OCI-M2 (cell line): ENCODE results near the gene EPN3.

Source experiments
- DNase-seq: peaks from one replicate; lab custom pipeline; 2025; ENCODE audit not compliant: unreplicated experiment; lab: John Stamatoyannopoulos, UW

Gene EPN3

DNA sequence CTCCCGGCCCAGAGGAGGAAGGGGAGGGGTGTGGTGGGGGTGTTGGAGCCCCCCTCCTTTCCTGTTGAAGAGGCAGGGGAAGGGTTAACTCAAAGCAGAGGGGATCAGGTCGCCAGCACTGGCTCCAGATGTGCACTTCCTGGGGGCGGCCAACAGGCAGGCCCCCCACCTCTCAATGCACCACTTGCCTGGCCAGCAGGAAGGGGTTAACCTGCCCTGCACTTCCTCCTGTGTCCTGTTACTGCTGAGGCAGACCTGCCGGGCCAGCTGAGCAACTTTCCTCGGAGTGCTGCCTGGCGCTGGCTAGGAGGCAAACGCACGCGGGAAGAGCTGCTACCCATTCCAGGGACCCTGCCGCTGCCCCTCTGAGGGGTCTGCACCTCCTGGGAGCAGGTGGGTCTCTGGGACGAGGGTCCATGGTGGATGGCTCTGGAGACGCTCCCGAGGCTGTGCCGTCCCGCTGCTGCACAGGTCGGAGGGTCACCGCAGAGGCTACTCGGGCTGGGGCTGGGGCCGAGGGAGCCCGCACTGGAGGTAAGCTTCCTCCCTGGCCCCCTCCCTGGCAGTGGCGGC is at the start of gene EPN3:
EPN3 (plus strand) TSS at position 284 of the 573 bp plus-strand sequence. CDS start 3,822 bp downstream, outside the sequence.
- no peak for DNase-seq

DNA sequence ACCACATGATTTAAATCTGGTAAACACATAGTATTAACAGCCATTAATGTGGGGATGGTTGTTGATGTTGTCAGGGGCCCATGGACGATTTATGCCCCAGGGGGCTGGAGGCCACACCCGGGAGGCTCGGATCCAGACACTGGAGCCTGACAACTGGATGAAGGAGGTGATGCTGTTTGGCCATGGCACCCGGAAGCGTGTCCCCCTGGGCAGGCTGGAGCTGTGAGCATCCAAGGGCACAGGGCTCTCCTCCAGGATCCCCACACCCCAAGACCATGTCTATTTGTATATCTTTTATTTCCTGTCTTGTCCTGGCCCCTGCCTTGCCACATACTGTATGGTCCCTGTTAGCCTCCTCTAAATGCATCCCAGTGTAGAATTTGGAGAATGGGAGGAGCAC is 49.3 kb upstream of the EPN3 start:
- DNase-seq, result no peak

DNA sequence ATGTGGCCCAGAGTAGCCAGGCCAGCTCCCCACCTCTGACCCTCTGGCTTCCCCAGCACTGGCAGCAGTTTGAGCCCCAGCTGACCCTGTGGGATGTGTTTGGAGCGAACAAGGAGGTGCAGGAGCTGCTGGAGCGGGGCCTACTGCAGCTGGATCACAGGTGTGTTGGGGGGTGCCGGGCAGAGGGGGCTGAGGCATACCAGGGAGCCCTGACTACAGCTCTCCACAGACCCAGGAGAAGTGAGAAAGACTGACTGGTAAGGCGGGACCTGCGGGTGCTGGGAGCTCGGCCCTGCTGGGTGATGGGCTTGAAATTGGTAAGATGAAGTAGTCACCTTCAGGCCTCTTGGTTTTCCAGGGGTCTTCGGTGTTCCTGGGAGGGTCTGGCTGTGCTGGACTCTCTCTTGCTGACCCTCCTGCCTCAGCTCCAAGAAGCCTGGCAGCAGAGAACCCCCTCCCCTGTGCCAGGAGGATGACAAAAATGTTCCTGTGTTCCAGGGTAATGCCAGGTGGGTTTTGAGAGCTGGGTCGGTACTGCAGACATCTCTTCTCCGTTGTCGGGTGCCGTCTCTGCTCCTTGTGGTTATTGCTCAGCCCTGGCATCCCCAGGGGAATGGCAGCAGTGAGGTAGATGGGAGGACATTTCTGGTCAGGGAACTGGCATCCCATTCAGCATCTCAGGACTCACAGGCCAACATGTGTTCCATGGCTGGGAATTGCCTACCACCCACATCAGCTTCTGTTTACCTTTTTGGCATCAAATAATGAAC is 48.0 kb upstream of the EPN3 start:
- DNase-seq, result no peak

DNA sequence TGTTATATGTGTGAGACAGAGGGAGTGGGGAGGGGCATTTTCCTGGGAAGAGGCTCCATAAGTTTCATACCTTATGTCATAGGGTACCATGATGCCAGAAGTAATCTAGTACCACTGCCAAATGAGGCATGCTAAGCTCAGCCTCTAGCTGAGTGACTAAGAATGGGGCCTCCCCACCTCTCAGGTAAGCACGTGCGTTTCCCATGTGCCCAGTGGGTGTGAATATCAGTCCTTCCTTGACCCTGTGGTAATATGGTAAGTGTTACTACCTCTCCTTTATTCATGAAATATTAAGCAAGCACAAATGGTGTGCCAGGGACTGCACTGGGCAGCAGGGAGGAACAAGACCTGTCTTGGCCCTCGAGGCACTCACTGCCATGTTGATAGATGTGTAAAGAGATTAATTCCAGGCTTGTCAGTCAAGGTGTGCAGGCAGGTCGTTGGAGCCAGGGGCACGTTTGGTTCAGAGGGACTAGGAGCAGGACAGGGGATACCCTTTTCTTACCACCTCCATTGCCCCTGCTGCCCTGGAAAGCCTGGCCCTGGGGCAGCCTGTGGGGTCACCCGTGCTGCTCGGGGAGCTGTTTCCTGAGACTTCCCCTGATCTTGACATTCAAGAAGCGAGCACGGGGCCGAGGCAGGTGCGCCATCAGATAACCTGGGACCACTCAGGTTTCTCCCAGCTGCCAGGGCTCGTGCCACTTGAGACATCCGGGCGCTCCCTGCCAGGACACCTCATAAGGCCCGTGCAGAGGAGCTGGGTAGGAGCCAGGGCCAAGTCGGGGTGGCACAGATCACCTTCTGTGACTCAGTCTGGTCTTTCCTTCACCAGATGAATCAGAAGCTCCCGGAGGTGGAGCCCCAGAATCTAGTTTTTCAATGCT is 45.1 kb upstream of the EPN3 start:
- no peak for DNase-seq

DNA sequence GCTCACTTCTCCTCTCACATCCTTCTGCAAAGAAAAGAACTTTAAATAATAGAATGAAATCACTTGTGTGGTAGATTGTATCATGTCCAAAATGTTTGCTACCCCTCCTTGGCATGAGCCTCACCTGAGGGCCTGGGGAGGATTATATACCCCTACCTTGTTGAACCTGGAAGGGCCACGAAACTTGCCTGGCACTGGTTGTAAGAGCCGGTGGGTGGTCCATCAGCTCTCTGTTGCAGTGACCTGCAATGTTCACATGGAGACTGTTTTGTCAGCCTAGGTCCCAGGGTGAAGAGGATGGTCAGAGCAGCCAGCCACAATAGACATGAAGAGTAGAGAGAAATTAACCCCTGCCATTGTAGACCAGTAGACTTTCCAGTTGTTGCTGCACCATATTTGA is 43.7 kb upstream of the EPN3 start:
- DNase-seq, result no peak

DNA sequence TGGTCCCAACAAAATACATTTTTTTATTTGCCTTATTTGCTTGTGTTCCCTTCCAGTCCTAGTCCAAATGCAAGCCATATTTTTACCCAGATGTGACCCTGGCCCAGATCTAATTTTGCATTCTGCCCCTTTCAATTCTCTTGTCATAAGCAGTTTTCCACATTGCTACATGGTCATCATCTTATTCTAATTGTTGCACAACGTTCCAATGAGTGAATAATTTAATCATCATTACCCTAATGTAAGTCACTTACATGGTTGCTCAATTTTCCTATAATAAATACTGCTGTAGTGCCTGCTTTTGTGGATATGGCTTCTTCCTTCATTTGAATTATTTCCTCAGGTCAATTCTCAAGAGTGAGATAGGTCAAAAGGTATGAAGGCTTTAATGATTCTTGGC is 41.0 kb upstream of the EPN3 start:
- no peak for DNase-seq

DNA sequence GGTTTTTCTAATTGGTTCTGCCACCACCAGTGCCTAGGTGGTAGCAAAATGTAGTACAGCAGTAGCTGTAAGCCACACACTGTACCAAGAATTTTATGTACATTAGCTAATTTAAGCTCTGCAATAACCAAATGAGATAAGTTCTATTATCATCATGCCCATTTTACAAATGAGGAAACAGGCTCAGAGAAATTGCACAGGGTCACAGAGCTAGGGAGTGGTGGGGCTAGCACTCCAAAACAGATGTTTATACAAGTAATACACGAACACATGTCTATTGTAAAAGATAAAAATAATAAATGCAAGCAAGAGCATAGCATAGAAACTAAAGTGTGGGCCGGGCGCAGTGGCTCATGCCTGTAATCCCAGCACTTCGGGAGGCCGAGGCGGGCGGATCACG is 40.3 kb upstream of the EPN3 start:
- no peak for DNase-seq

DNA sequence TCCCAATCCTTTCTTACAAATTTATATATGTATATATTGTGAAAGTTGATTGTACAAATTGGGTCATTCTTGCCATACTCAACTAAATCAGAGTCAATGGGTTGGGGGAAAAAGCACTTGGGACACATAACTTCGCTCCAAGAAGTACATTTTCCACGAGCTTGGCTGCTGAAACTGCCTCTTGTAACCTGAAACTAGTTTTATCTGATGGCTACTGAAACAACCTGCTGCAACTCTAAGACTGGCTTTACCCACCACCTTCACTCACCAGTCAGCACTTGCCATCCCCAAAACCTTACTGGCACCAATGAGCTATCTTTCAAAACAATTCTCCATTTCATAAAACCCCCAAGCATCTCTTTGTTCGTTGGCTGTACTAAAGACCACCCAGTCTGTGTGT is 38.8 kb upstream of the EPN3 start:
- no peak for DNase-seq

DNA sequence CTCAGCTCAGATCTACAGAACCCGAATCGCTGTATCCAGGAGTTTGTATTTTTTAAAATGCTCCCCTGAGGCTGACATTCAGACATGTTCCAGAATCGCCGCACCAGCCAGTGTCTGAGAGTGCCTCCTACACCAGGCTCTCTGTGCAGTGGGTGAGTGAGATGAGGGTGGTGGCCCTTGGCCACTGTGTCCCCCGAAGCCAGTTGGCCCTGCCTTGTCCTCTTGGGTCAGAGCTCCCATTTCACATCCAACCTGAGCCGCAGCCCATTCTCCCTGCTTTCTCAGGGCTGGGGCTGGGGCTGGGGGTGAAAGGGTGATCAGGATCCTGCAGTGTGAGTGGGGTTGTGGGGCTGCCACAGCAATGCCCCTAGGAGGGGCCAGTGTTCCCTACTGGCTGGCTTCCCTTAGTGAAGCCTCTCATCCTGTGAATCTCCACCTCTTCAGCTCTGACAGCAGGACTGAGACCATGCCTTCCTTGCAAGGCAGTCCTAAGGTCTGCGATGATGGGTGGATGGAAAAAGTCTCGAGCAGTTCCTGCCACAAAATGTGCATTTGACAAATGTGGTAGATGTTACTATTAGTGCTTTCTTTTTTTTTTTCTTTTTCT is 37.2 kb upstream of the EPN3 start:
- DNase-seq, result no peak

DNA sequence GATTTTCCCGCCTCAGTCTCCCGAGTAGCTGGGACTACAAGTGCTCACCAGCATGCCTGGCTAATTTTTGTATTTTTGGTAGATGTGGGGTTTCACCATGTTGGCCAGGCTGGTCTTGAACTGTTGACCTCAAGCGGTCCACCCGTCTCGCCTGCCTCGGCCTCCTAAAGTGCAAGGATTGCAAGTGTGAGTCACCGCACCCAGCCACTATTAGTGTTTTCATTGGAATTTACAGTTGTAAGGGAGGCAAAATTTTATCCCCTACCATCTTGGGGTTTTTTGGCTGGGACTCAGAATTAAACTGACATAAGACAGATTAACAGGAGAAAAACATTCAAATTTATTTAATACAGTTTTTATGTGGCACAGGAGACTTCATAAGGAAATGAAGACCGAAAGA is 36.6 kb upstream of the EPN3 start:
- DNase-seq, result no peak

DNA sequence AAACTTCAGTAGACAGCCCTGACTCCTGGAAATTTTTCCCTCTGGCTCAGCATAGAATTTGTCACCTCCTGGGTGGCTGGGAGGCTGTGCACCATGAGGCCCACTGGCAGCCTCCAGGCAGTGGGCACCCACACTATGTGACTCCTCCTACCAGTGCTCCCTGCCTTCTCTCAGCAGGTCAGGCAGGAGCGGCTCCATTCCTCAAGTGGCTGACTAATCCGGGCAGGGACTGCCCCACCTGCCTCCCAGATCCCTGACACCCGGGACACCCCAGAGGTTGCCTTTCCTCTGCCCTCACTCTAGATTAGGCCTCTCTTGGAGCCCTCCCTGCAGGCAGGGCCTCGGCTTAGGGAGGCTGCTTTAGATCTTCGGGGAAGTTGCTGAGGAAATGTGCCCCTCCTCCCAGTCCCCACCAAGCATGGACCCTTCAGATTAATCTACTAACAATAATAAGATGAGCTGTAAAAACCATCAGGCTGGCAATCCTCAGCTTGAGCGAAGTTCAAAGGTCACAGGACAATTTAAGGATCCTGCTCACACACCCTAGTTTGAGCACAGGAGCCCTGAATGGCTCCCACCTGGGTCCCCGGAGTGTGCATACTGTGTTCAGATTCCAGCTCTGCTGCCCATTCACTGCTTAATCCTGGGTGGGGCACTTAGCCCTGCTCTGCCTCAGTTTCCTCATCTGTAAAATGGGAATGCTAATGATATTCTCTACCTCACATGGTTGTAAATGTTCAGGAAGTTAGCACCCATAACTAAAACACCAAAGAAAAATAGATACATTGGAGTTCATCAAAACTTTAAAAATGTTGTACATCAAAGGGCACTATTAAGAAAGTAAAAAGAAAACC is 34.3 kb upstream of the EPN3 start:
- DNase-seq, result no peak

DNA sequence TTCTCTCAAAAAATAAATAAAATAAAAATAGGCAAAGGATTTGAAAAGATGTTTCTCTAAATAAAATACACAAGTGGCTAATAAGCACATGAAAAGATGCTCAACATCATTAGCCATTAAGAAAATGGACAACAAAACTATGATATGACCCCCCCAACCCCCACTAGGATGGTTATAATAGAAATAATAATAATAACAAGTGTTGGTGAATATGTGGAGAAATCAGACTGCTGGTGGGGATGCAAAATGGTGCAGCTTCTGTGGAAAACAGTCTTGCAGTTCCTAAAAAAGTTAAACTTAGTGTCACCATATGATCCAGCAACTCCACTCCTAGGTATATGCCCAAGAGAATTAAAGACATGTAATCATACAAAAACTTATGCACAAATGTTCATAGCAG is 33.3 kb upstream of the EPN3 start:
- DNase-seq, result no peak

DNA sequence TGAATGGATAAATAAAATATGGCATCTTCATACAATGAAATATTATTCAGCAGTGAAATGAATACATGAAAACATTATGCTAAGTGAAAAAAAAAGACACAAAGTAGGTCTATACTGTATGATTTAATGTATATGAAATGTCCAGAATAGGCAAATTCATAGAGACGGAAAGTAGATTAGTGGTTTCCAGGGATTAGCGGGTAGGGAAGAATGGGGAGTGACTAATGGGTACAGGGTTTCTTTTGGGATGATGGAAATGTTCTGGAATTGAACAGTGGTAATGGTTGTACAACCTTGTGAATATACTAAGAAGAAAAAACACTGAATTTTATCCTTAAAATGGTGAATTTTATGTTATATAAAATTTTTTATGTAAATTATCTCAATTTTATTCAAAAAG is 32.8 kb upstream of the EPN3 start:
- DNase-seq, result no peak

DNA sequence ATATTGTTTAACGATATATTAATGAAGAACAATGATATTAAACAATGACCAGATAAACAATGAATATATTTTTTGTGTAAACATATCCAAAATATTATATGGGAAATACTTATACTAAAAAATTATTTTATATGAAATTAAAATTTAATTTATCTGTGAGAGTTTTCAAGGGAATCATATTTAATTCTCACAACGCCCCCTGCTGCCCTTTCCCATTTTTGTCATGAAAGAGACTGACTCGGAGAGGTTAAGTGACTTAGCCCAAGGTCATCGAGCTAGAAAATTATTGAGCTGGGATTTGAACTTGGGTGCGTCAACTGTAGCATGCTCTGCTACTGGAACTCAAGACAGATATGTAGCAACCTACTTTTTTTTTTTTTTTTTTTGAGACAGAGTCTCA is 31.5 kb upstream of the EPN3 start:
- no peak for DNase-seq

DNA sequence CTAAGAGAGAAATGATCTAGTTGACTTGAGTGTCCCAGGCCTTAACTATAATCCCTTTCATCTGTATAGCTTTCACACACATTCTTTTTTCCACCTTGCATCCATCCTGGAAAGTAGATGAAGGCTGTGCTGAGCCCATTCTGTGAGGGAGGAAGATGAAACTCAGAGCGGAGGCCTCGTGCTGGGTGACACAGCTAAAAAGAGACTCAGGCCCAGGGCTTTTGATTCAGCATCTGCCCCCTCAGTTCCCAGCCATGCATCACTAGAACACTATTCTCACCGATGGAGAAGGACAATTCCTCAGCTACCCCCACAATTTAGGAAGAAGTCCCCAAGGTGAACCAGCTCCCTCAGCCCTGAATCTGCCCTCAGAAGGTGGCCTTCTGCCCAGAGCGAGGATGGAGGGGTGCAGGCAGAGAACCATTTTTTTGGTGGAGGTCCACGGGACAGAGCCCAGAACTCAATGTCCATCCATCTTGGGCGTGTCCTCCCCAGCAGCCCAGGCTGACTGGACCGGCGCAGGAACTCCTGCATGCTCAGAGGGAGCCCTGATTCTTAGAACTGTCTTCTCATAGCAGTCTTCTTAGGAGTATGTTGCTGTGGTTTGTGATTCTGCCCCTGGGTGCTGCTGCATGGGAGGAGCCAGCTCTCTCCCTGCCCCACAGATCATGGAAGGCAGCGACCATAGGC is 30.1 kb upstream of the EPN3 start:
- no peak for DNase-seq

DNA sequence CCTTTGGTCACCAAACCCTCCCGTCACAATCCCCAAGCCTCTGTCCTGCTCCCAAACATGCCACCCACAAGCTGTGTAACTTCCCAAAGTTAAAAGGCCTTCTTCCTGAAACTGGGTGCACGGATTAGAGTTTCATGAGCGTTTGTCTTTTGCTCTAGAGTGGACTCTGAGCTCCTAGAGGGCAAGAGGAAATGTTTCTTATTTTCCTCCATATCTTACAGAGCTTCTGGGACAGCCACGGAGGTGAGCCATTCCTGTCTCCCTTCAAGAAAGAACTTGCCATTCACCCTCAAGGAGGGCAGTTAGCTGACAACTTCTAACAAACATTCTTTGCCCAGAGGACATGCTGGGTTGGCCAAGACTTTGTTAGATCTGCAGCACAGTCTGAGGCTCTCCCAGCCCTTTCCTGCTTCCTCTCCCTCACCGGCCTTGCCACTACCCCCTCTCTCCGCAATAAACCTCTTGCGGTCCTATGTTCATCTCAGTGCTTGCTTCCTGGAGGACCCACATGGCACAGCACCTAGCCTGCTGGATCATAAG is 26.9 kb upstream of the EPN3 start:
- no peak for DNase-seq

DNA sequence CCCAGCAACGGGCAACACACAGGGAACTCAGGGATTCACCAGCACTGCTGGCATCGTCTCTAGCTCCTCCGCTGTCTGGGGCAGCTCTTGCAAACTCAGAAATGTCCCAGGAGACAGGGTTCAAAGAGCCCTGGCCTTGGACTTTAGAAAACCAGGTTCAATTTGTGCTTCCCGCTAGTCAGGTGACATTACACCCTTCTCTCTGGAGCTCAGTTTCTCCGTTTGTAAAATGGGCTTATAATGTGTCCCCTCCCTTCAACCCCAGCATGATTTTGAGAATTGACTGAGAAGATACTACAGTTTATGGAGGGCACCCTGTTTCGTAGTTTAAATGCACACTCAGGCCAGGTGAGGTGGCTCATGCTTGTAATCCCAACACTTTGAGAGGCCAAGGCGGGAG is 26.2 kb upstream of the EPN3 start:
- no peak for DNase-seq

DNA sequence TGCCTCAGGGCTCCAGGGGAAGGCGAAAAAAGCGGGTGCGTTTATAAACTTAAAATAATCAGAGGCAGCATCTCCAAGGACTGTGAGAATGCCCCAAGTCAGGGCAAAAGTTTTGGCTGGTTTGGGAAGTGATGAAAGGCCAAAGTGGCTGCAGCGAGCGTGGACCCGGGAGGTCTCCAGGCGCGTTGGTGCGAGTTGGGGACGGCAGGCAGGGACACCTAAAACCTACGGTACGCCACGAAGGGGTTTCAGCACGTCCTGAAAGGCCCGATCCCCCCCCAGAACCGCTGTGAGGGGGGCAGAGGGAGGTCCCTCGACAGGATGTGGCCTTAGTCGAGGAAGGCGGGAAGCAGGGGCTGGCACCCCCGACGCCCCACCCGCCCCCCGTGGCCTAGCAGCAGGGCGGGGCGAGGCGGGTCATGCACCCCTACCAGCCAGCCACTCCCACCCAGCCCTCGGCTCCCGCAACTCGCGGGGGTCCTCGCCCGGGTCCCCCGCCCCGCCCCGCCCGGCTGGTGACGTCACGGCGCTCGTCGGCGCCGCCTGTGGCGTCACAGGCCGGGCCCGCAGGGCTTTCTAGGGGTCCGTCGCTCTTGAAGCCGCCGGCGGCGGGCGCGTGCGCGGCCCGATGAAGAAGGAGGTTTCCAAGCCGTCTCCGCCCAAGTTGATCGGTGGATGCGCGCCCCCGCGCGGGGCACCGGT is 24.5 kb upstream of the EPN3 start, which contains the start of gene MYCBPAP:
MYCBPAP (plus strand) TSS at position 569 of the 702 bp plus-strand sequence. CDS start 236 bp downstream, outside the sequence.
- DNase-seq, result no peak
